Peyer's patch (tissue), 4 donors: ENCODE data around the gene TEAD4.
A peak's percentile ranks its signal among the peaks of the same experiment; 100 is the strongest.

Source experiments
- CTCF ChIP-seq, 6 experiments: fragments of 450-650 bp in 4 of 6; fragments of 200-600 bp in 2 of 6; sonication (generic) in 1 of 6; IDR thresholded peaks; one replicate each; pipeline ENCODE4 v1.5.1; 2017 to 2019; ENCODE audit warnings: antibody characterized with exemption in 6 of 6, mild to moderate bottlenecking in 3 of 6, moderate library complexity in 1 of 6
- POLR2A ChIP-seq, 2 donors: fragments of 450-650 bp; IDR thresholded peaks; one replicate each; pipeline ENCODE4 v1.5.1; 2017; ENCODE audit warnings: antibody characterized with exemption in 2 of 2, mild to moderate bottlenecking in 2 of 2, moderate library complexity in 2 of 2

DNA sequence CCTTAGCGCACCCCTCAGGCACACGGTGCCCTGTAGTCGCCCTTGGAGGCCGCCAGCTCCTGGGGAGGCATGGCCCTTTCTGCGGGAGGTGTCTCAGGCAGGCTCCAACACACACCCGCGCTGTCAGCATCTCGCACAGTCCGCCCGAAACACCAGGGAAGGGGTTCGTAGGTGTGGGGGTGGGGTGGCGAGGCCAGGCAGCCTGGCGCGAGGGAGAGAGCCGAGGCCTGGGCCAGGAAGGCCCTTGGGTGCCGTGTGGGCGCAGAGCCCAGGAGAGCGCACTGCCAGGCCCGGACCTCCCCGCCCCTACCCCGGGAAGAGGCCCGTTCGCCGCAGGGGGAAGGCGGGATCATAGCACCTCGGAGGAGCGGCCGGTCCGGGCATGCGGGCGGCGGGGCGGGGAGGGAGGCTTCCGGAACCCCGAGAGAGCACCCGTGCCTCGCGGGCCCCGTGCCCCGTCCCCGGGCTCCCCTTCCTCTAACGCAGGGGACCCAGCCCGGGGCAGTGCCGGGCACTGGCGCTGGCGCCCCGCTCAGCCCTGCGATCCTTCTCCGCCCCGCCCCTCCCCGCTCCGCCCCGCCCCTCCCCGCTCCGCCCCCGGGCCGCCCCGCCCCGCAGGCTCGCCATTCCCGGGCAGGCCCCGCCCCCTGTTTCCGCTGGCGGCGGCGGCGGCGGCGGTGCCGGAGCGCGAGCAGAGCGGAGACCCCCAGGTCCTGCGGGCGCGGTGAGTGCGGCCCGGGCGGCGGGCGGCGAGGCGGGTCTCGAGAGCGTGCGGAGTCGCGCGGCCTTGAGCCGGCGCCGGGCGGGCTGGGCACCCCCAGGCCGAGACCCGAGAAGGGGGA lies 117.8 kb downstream of the TEAD4 start, which contains the start of gene TSPAN9:
- TF ChIP-seq CTCF (IDR thresholded peaks at IDR 0.05) (no peak), POLR2A (IDR thresholded peaks at IDR 0.05) (peak; percentile 18 to 24)
